B cell (primary cell): ENCODE data around the gene ARG1. TPM values are rescaled to one million over a fixed set of nuclear protein-coding genes. Genes with fewer than 3 reads are reported as not detected.

Experiments
- ATAC-seq: fragments of 200-7000 bp; cut with Tn5 transposase; one replicate; pipeline ENCODE4 v1.10.0; 2021; ENCODE audit warnings: low read depth, mild to moderate bottlenecking, moderate number of reproducible peaks, moderate library complexity
- CTCF ChIA-PET: fragments of 350-600 bp; sonication (Branson Sonifier 250); formaldehyde crosslinking; loops from one replicate; lab custom pipeline; 2021; ENCODE audit warnings: antibody characterized with exemption, inconsistent platforms; lab: Charles Lee
- POLR2A ChIA-PET: fragments of 350-600 bp; sonication (Branson Sonifier 250); formaldehyde crosslinking; loops from one replicate; lab custom pipeline; 2021; ENCODE audit warnings: antibody characterized with exemption; lab: Charles Lee
- DNase-seq: peaks from one replicate; pipeline ENCODE4 v3.0.0; 2013
- H2AFZ ChIP-seq: 2 replicates; pipeline ENCODE4 v1.6.1; 2012; ENCODE audit warnings: mild to moderate bottlenecking, low read depth, low read length; ENCODE audit not compliant: insufficient read depth, poor library complexity, severe bottlenecking
- H3K27ac ChIP-seq, 2 donors: 1 replicate in 1 of 2; 2 replicates in 1 of 2; pipeline ENCODE4 v1.5.1; 2012 to 2013; ENCODE audit warnings: low read length in 2 of 2, mild to moderate bottlenecking in 2 of 2, moderate library complexity in 1 of 2
- H3K27me3 ChIP-seq, 4 experiments: fragments of 200-600 bp in 1 of 4; sonication (generic) in 1 of 4; replicated peaks in 1 of 4; 1 replicate in 2 of 4; 2 replicates in 2 of 4; pipeline versions ENCODE4 v1.6.1 to v1.7.0; 2013 to 2016; ENCODE audit warnings: low read length in 3 of 4, mild to moderate bottlenecking in 2 of 4, mixed read lengths in 1 of 4, moderate library complexity in 1 of 4; ENCODE audit not compliant: insufficient read depth in 4 of 4, control insufficient read depth in 3 of 4; ENCODE audit errors: control extremely low read depth in 1 of 4
- H3K36me3 ChIP-seq, 2 experiments: replicated peaks in 1 of 2; 1 replicate in 1 of 2; 2 replicates in 1 of 2; pipeline versions ENCODE4 v1.6.1 to v1.7.1; 2013; ENCODE audit warnings: low read length in 1 of 2; ENCODE audit not compliant: insufficient read depth in 2 of 2, control insufficient read depth in 1 of 2; ENCODE audit errors: control extremely low read depth in 1 of 2, extremely low read depth in 1 of 2
- H3K4me1 ChIP-seq, 2 donors: fragments of 200-600 bp in 1 of 2; sonication (generic) in 1 of 2; 1 replicate in 1 of 2; 2 replicates in 1 of 2; pipeline versions ENCODE4 v1.5.1 to v1.6.1; 2013 to 2017; ENCODE audit warnings: low read length in 2 of 2; ENCODE audit not compliant: control insufficient read depth in 2 of 2, insufficient read depth in 2 of 2
- H3K4me2 ChIP-seq: replicated peaks from 2 replicates; pipeline ENCODE3; 2012; ENCODE audit warnings: mild to moderate bottlenecking, low read depth, low read length; ENCODE audit not compliant: poor library complexity, severe bottlenecking
- H3K4me3 ChIP-seq, 5 experiments: fragments of 200-600 bp in 1 of 5; sonication (generic) in 1 of 5; 1 replicate in 3 of 5; 2 replicates in 2 of 5; pipeline versions ENCODE4 v1.5.1 to v1.7.0; 2011 to 2016; ENCODE audit warnings: low read length in 4 of 5, mild to moderate bottlenecking in 4 of 5, low read depth in 2 of 5, control low read depth in 1 of 5, moderate library complexity in 1 of 5; ENCODE audit not compliant: insufficient read depth in 1 of 5; ENCODE audit errors: control extremely low read depth in 1 of 5, extremely low read depth in 1 of 5
- H3K79me2 ChIP-seq: fragments of 200-600 bp; sonication (generic); one replicate; pipeline ENCODE4 v1.6.0; 2016; ENCODE audit warnings: low read length; ENCODE audit not compliant: control insufficient read depth, insufficient read depth
- H3K9ac ChIP-seq: fragments of 200-600 bp; sonication (generic); 2 replicates; pipeline ENCODE4 v1.6.1; 2017; ENCODE audit warnings: mild to moderate bottlenecking, low read length, moderate library complexity
- H3K9me3 ChIP-seq, 3 donors: one replicate each; pipeline versions ENCODE4 v1.6.1 to v1.7.1; 2013; ENCODE audit warnings: low read length in 2 of 3; ENCODE audit not compliant: control insufficient read depth in 2 of 3, insufficient read depth in 1 of 3; ENCODE audit errors: control extremely low read depth in 1 of 3
- H4K20me1 ChIP-seq: 2 replicates; pipeline ENCODE4 v1.6.0; 2012; ENCODE audit warnings: mild to moderate bottlenecking, low read length; ENCODE audit not compliant: insufficient read depth, control insufficient read depth, poor library complexity, severe bottlenecking
- H3K27ac Mint-ChIP-seq: one replicate; pipeline ENCODE4 v1.8.0; 2021; ENCODE audit warnings: mixed read lengths
- H3K27me3 Mint-ChIP-seq: one replicate; pipeline ENCODE4 v1.8.0; 2021; ENCODE audit warnings: mixed read lengths
- H3K4me1 Mint-ChIP-seq: one replicate; pipeline ENCODE4 v1.8.0; 2021; ENCODE audit warnings: mixed read lengths
- H3K4me3 Mint-ChIP-seq: one replicate; pipeline ENCODE4 v1.8.0; 2021; ENCODE audit warnings: mixed read lengths
- H3K9me3 Mint-ChIP-seq: one replicate; pipeline ENCODE4 v1.8.0; 2022; ENCODE audit warnings: mixed read lengths; ENCODE audit not compliant: insufficient read depth
- CTCF ChIP-seq: fragments of 200-600 bp; IDR thresholded peaks from one replicate; pipeline ENCODE4 v1.8.0; 2022; ENCODE audit warnings: antibody characterized with exemption, mild to moderate bottlenecking
- EZH2 ChIP-seq: IDR thresholded peaks from 2 replicates; pipeline ENCODE4 v1.6.1; 2012; ENCODE audit warnings: borderline replicate concordance, low read depth, mild to moderate bottlenecking, moderate library complexity, low read length; ENCODE audit not compliant: insufficient read depth, poor library complexity, severe bottlenecking
- WGBS: methylation state at CpG from one replicate; pipeline ENCODE4 v1.1.5; 2013; ENCODE audit warnings: missing lambda C conversion rate; ENCODE audit not compliant: insufficient coverage; 5-methylcytosine and 5-hydroxymethylcytosine counted together
- intact Hi-C: fragments of 100-400 bp; cut with micrococcal nuclease; formaldehyde crosslinking; loops from one replicate; pipeline ENCODE4 v1.10.0; 2022
- polyA plus RNA-seq: library from polyadenylated mRNA; depleted of rRNA; stranded (reverse); fragments of >200 nt; gene quantifications from 2 replicates; pipeline ENCODE4 v1.2.3, GENCODE V29; 2012
- total RNA-seq, 2 donors: library from RNA; stranded (reverse); fragments of 120-200 nt in 1 of 2; gene quantifications; 1 replicate in 1 of 2; 2 replicates in 1 of 2; pipeline versions ENCODE4 v1.2.3 to v1.2.4, GENCODE V29; 2013 to 2022

ARG1 gene
- total and polyA plus RNA-seq, 2 donors (not counting 1 experiment from before 2014, with no cell fraction given) = not detected

DNA sequence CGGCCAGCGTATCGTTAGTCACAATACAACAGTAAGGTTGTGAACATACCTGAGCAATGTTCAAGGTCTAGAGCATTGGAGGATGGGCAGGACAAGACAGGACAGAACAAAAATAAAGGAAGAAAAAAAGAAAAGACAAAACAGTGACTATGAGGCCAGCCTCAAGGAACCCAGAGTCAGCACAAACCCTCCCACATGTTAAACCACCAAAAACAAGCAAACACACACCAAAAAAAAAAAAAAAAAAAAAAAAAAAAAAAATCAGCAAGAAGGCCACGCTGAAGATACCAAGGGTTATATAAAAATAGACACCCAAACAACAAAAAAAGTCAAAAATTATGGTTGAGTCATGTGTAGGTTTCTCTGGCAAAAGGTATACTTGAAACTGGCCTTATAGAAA is 42.2 kb downstream of the ARG1 start:
- Mint-ChIP-seq H3K4me1 (peaks cover 3% of the 10 kb centered on the region), H3K27me3 (no peaks in the 10 kb centered on the region), H3K27ac (no peak overlapping the region), H3K4me3 (no peak overlapping the region), H3K9me3 (no peaks in the 10 kb centered on the region)
- Histone ChIP-seq H3K27ac (no peak overlapping the region), H2AFZ (no peak overlapping the region), H3K9ac (no peak overlapping the region), H3K36me3 (peaks cover 10 to 82% of the 10 kb centered on the region in 2 experiments), H3K4me3 (no peak overlapping the region), H3K9me3 (no peaks in the 10 kb centered on the region), H3K4me2 (no peak overlapping the region), H3K79me2 (no peaks in the 10 kb centered on the region), H3K27me3 (no peaks in the 10 kb centered on the region), H4K20me1 (no peaks in the 10 kb centered on the region), H3K4me1 (peaks cover 0 to 4% of the 10 kb centered on the region in 2 donors)
- TF ChIP-seq CTCF (no peak), EZH2 (no peak)
- ATAC-seq = no peak
- CTCF ChIA-PET = no interaction called here
- WGBS = 100% methylated on average over 2 of the region's 4 CpGs
- DNase-seq = no peak
- intact Hi-C loops = no loop called here
- POLR2A ChIA-PET = no interaction called here
